HL-60 (cell line): ENCODE data around the gene MUC5AC.
"Not testable (repeated sequence)": the region's sequence is repeated elsewhere in the genome, so short reads cannot be mapped to it uniquely, and the experiment has no call there.

ENCODE experiments used
- POLR2AphosphoS5 ChIP-seq: IDR thresholded peaks from 2 replicates; pipeline ENCODE4 v1.6.1; 2012; ENCODE audit warnings: low read depth
- TF ChIP-seq, protein P1 (sequence below): IDR thresholded peaks from 2 replicates; pipeline ENCODE4 v1.6.1; 2012; ENCODE audit warnings: low read depth; ENCODE audit not compliant: insufficient replicate concordance

DNA sequence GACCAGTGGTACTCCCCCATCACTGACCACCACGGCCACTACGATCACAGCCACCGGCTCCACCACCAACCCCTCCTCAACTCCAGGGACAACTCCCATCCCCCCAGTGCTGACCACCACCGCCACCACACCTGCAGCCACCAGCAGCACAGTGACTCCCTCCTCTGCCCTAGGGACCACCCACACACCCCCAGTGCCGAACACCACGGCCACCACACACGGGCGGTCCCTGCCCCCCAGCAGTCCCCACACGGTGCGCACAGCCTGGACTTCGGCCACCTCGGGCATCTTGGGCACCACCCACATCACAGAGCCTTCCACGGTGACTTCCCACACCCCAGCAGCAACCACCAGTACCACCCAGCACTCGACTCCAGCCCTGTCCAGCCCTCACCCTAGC is 89.3 kb downstream of the MUC5AC start:
- TF ChIP-seq POLR2AphosphoS5: not testable (repeated sequence)
- TF ChIP-seq, protein P1, sequence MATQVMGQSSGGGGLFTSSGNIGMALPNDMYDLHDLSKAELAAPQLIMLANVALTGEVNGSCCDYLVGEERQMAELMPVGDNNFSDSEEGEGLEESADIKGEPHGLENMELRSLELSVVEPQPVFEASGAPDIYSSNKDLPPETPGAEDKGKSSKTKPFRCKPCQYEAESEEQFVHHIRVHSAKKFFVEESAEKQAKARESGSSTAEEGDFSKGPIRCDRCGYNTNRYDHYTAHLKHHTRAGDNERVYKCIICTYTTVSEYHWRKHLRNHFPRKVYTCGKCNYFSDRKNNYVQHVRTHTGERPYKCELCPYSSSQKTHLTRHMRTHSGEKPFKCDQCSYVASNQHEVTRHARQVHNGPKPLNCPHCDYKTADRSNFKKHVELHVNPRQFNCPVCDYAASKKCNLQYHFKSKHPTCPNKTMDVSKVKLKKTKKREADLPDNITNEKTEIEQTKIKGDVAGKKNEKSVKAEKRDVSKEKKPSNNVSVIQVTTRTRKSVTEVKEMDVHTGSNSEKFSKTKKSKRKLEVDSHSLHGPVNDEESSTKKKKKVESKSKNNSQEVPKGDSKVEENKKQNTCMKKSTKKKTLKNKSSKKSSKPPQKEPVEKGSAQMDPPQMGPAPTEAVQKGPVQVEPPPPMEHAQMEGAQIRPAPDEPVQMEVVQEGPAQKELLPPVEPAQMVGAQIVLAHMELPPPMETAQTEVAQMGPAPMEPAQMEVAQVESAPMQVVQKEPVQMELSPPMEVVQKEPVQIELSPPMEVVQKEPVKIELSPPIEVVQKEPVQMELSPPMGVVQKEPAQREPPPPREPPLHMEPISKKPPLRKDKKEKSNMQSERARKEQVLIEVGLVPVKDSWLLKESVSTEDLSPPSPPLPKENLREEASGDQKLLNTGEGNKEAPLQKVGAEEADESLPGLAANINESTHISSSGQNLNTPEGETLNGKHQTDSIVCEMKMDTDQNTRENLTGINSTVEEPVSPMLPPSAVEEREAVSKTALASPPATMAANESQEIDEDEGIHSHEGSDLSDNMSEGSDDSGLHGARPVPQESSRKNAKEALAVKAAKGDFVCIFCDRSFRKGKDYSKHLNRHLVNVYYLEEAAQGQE: not testable (repeated sequence)
